ENCODE measurements around the gene LRCOL1. TPM values are rescaled to one million over a fixed set of nuclear protein-coding genes. Genes with fewer than 3 reads are reported as not detected.

The LRCOL1 gene
- total RNA-seq, 2 experiments from 2014 or later: not detected

GRCh38 chr12:132622437-132623071 is 12.2 kb upstream of the LRCOL1 start:
- ChIA-PET POLR2A (no interaction called here), CTCF (interaction anchor here (1.0 kb wide), 1 partner anchor 8 kb away, joined by 6 read pairs; no protein-coding TSS in a partner anchor)
- Mint-ChIP-seq H3K4me3 (no peak overlapping the region), H3K4me1 (peaks cover 11% of the 10 kb centered on the region), H3K9me3 (ENCODE audit: low read depth) (peaks cover 3% of the 10 kb centered on the region), H3K36me3 (ENCODE audit: low read depth) (peaks cover 7% of the 10 kb centered on the region), H3K27ac (peak overlapping the region; percentile 3), H3K27me3 (peaks cover 7% of the 10 kb centered on the region)
- ATAC-seq: peak; percentile 42
- DNase-seq: peak; percentile 38
- intact Hi-C loops (cut with DNase I, micrococcal nuclease): no loop called here

- intact Hi-C loops (cut with DNase I, micrococcal nuclease): no loop called here
- H3K4me3 Mint-ChIP-seq: no peak overlapping the region
- ChIA-PET POLR2A (no interaction called here), CTCF (no interaction called here)
- ATAC-seq (peak; percentile 6), DNase-seq (no peak)
- peaks cover 3% of the 10 kb centered on the region for H3K9me3 Mint-ChIP-seq (ENCODE audit: low read depth)
- peaks cover 11% of the 10 kb centered on the region for H3K27me3 Mint-ChIP-seq
- H3K36me3 Mint-ChIP-seq (ENCODE audit: low read depth): peaks cover 9% of the 10 kb centered on the region
- H3K4me1 Mint-ChIP-seq: peaks cover 11% of the 10 kb centered on the region
- no peak overlapping the region for H3K27ac Mint-ChIP-seq
Measured at GRCh38 chr12:132621657-132622435, 11.5 kb upstream of the LRCOL1 start.

GRCh38 chr12:132620899-132621656 is 10.7 kb upstream of the LRCOL1 start:
- peaks cover 3% of the 10 kb centered on the region for H3K9me3 Mint-ChIP-seq (ENCODE audit: low read depth)
- peaks cover 11% of the 10 kb centered on the region for H3K4me1 Mint-ChIP-seq
- no peak for ATAC-seq
- DNase-seq: no peak
- H3K4me3 Mint-ChIP-seq: no peak overlapping the region
- peaks cover 14% of the 10 kb centered on the region for H3K27me3 Mint-ChIP-seq
- POLR2A ChIA-PET: no interaction called here
- H3K27ac Mint-ChIP-seq: no peak overlapping the region
- intact Hi-C loops (cut with DNase I, micrococcal nuclease): no loop called here
- peaks cover 9% of the 10 kb centered on the region for H3K36me3 Mint-ChIP-seq (ENCODE audit: low read depth)
- CTCF ChIA-PET: interaction anchor here (1.7 to 2.0 kb wide), 2 partner anchors 9 to 60 kb away, joined by 3 to 6 read pairs; no protein-coding TSS in a partner anchor

- ATAC-seq (no peak), DNase-seq (no peak)
- ChIA-PET POLR2A (no interaction called here), CTCF (interaction anchor here (1.7 to 2.0 kb wide), 2 partner anchors 9 to 59 kb away, joined by 3 to 6 read pairs; no protein-coding TSS in a partner anchor)
- Mint-ChIP-seq H3K27me3 (peaks cover 19% of the 10 kb centered on the region), H3K36me3 (ENCODE audit: low read depth) (peaks cover 9% of the 10 kb centered on the region), H3K9me3 (ENCODE audit: low read depth) (peaks cover 6% of the 10 kb centered on the region), H3K27ac (no peak overlapping the region), H3K4me1 (peaks cover 11% of the 10 kb centered on the region), H3K4me3 (no peak overlapping the region)
- intact Hi-C loops (cut with DNase I, micrococcal nuclease): no loop called here
Measured at GRCh38 chr12:132620113-132620898, 9.9 kb upstream of the LRCOL1 start.

GRCh38 chr12:132619386-132620112 is 9.2 kb upstream of the LRCOL1 start:
- H3K4me3 Mint-ChIP-seq: no peak overlapping the region
- ATAC-seq (no peak), DNase-seq (no peak)
- peaks cover 15% of the 10 kb centered on the region for H3K4me1 Mint-ChIP-seq
- H3K27me3 Mint-ChIP-seq: peaks cover 23% of the 10 kb centered on the region
- CTCF ChIA-PET: interaction anchor here (1.7 to 2.0 kb wide), 2 partner anchors 8 to 59 kb away, joined by 3 to 6 read pairs; no protein-coding TSS in a partner anchor
- intact Hi-C loops (cut with DNase I, micrococcal nuclease): no loop called here
- peaks cover 6% of the 10 kb centered on the region for H3K9me3 Mint-ChIP-seq (ENCODE audit: low read depth)
- H3K36me3 Mint-ChIP-seq (ENCODE audit: low read depth): peaks cover 6% of the 10 kb centered on the region
- POLR2A ChIA-PET: no interaction called here
- H3K27ac Mint-ChIP-seq: no peak overlapping the region

- intact Hi-C loops (cut with DNase I, micrococcal nuclease): no loop called here
- ATAC-seq: no peak
Measured at GRCh38 chr12:132619071-132619385, 8.6 kb upstream of the LRCOL1 start.

GRCh38 chr12:132618683-132619043 is 8.3 kb upstream of the LRCOL1 start, which contains the start of gene P2RX2:
Gene P2RX2 (plus strand): TSS chr12:132618776. CDS start chr12:132618817, 41 bp downstream.
- ChIA-PET CTCF (interaction anchor here (0.6 kb wide), 1 partner anchor 1702 kb away, joined by 3 read pairs; no protein-coding TSS in a partner anchor), POLR2A (no interaction called here)
- H3K27ac Mint-ChIP-seq: no peak within 1 kb of the TSS
- peaks cover 6% of the 10 kb centered on the region for H3K36me3 Mint-ChIP-seq (ENCODE audit: low read depth)
- peaks cover 23% of the 10 kb centered on the region for H3K27me3 Mint-ChIP-seq
- no peak for ATAC-seq
- H3K4me1 Mint-ChIP-seq: peaks cover 15% of the 10 kb centered on the region
- peaks cover 6% of the 10 kb centered on the region for H3K9me3 Mint-ChIP-seq (ENCODE audit: low read depth)
- H3K4me3 Mint-ChIP-seq: no peak within 1 kb of the TSS
- no peak for DNase-seq
- intact Hi-C loops (cut with DNase I, micrococcal nuclease): no loop called here

More at GRCh38 chr12:132619071-132619385, 8.6 kb upstream of the LRCOL1 start:
- no peak for DNase-seq
- Mint-ChIP-seq H3K9me3 (ENCODE audit: low read depth) (peaks cover 6% of the 10 kb centered on the region), H3K4me1 (peaks cover 15% of the 10 kb centered on the region), H3K4me3 (no peak overlapping the region), H3K27me3 (peaks cover 23% of the 10 kb centered on the region), H3K36me3 (ENCODE audit: low read depth) (peaks cover 6% of the 10 kb centered on the region), H3K27ac (no peak overlapping the region)
- POLR2A ChIA-PET: no interaction called here
- CTCF ChIA-PET: no interaction called here

- ATAC-seq (no peak), DNase-seq (no peak)
- CTCF ChIA-PET: interaction anchor here (0.6 to 1.0 kb wide), 4 partner anchors 20 to 1702 kb away, joined by 3 to 4 read pairs (median 3); no protein-coding TSS in a partner anchor
- POLR2A ChIA-PET: interaction anchor here (0.6 kb wide), 1 partner anchor 18 kb away, joined by 3 read pairs; no protein-coding TSS in a partner anchor
- Mint-ChIP-seq H3K27ac (no peak overlapping the region), H3K36me3 (ENCODE audit: low read depth) (peaks cover 6% of the 10 kb centered on the region), H3K9me3 (ENCODE audit: low read depth) (peaks cover 6% of the 10 kb centered on the region), H3K4me1 (peaks cover 15% of the 10 kb centered on the region), H3K4me3 (no peak overlapping the region), H3K27me3 (peaks cover 23% of the 10 kb centered on the region)
- intact Hi-C loops (cut with DNase I, micrococcal nuclease): no loop called here
Measured at GRCh38 chr12:132617822-132618682, 7.7 kb upstream of the LRCOL1 start.

GRCh38 chr12:132617135-132617701 is 6.8 kb upstream of the LRCOL1 start:
- H3K4me1 Mint-ChIP-seq: peaks cover 10% of the 10 kb centered on the region
- intact Hi-C loops (cut with DNase I, micrococcal nuclease): no loop called here
- ChIA-PET CTCF (interaction anchor here (0.6 to 1.5 kb wide), 8 partner anchors 18 to 604 kb away, joined by 3 to 5 read pairs (median 3); no protein-coding TSS in a partner anchor), POLR2A (no interaction called here)
- H3K4me3 Mint-ChIP-seq: no peak overlapping the region
- no peak for ATAC-seq
- H3K36me3 Mint-ChIP-seq (ENCODE audit: low read depth): peaks cover 6% of the 10 kb centered on the region
- no peak for DNase-seq
- peaks cover 23% of the 10 kb centered on the region for H3K27me3 Mint-ChIP-seq
- H3K27ac Mint-ChIP-seq: no peak overlapping the region
- peaks cover 6% of the 10 kb centered on the region for H3K9me3 Mint-ChIP-seq (ENCODE audit: low read depth)
